Measurements from ENCODE around the gene GHRL.
"Not testable (repeated sequence)": the region's sequence is repeated elsewhere in the genome, so short reads cannot be mapped to it uniquely, and the experiment has no call there.

Gene GHRL

DNA sequence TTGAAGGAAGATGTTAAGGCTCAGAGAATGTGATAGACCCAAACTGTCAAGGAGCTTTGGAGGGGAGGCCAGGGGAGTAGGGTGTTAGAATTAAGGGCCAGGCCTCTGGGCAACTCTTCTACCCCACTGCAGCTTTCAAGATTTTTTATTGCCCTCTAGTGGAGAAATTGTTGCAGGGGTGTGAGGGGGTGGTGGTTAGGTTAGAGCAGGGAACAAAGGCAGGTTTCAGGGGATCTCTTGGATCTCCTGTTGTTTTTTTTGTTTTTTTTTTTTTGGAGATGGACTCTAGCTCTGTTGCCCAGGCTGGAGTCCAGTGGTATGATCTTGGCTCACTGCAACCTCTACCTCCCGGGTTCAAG is 29.6 kb upstream of the GHRL start:
- DNase-seq: peak in 1 of 2 donors; percentile 43

DNA sequence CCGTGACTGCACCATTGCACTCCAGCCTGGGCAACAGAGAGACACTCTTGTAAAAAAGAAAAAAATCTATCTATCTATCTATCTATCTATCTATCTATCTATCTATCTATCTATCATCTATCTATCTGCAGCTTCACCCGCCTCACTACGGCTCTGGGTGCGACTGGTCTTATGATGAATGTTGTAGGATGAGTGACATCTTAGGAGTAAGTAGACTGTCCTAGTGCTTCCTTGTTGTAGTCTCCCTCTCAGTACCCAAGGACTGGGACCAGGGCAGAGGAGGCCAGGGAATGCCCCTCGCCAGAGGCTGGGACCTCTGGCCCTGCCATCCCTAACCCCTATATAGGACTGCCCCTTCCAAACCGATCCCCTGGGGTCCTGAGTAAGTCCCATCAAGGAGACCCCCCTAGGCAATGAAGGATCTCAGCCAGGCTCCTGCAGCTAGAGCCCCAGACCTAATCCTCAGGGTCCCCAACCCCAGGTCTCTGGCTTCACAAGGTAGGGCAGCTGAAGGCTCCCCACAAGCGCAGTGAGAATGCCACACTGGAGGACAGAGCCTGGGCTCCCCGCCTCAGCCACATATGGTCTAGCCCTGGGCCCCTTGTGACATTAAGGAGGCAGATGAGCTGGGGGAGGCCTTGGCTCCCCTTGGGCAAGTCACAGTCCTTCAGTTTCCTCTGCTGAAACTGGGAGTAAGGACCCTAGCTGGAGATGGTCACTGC is 29.0 kb upstream of the GHRL start:
- no peak for DNase-seq

DNA sequence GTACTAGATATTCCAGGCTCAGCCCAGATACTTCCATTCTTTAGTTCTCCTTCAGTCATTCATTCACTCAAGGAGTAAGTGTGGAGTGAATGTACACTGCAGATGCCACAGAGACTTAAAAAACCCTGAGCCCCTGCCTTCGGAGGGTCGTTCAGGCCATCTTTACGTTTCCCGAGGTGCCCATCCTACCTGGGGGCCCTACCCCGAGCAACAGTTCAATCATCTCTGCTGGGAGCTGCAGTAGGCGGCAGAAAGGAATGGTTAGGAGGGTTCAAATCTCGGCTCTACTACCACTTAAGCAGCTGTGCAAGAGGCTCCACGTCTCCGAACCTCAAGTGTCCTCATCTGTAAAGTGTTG is 27.6 kb upstream of the GHRL start:
- DNase-seq: no peak

DNA sequence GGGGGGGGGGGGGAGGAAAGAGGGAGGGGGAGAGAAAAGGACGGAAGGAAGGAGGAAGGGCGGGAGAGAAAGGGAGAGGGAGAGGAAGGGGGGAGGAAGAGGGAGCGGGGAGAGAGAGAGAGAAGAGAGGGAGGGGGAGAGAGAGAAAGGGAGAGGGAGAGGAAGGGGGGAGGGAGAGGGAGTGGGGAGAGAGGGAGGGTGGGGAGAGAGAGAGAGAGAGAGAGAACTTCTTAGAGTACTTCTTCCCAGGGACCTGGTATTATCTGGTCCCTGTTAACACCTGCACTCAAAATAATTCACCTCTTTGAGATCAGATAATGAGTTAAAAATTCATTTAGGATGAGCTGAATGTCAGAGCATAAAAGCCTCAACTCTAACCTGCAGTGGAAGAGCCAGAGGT is 27.1 kb upstream of the GHRL start:
- peak in 1 of 2 donors; percentile 19 for DNase-seq

DNA sequence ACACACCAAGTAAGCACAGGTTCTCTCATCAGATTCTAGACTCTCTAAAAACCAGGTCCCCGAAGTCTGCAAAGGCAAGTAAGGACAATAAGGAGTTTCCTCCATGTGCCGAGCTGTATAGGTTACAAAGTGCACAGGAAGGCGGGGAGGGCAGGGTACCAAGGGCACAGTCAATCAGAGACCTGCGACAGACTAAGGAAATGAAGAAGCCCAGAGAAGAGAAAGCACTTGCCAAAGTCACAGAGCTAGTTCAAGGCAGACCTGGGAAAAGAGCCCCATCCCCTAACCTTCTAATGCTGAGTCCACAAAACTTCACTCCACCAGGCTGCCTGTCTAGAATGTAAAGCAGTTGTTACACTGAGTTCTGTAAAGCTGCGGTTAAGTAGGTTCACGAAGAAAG is 26.5 kb upstream of the GHRL start:
- no peak for DNase-seq

DNA sequence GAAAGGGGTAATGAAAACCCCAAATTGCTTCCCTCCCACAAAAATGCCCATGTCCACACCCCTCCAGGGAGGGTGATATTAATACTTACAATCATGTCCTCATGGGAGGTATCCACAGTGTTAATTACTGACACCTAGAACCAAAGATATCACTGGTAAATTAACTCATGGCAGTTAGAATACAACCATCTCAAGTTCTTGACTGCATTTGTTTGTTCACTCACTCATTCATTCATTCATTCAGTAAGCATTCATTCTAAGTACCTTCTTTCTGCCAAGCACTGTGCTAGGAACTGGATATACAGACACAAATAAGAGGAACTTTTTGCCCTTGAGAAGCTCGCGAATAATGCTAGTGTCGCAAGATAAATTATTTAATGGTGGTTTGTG is 25.2 kb upstream of the GHRL start:
- DNase-seq: no peak

DNA sequence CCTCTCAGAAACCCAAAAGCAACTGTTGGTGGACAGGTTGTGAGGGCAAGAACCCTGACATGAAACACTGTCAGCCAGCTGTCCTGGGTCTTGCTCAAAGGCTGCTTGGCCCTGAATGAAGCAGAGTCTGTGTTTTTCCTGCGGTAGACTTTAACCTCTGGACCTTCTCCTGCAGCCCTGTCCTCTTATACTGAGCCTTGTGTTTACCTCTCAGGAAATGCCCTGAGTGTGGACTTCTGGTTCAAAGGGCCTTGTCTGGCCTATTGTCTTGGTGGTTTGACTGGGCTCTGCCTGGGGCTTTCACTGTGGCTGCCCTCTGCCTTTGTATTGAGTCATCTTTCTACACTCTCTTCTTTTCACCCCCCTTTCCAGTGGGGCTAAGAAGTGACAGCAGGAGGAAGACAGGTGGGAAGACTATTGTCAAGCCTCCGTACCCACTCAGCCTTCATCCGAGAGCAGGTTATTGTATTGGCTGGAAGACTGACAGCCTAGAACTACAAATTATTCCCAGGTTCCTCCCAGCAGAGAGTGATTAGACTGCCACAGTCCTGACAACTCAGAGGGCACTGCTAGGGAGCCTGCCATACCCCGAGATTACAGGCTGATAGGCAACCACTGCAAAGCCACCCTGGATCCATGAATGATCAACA is 24.7 kb upstream of the GHRL start:
- no peak for DNase-seq

DNA sequence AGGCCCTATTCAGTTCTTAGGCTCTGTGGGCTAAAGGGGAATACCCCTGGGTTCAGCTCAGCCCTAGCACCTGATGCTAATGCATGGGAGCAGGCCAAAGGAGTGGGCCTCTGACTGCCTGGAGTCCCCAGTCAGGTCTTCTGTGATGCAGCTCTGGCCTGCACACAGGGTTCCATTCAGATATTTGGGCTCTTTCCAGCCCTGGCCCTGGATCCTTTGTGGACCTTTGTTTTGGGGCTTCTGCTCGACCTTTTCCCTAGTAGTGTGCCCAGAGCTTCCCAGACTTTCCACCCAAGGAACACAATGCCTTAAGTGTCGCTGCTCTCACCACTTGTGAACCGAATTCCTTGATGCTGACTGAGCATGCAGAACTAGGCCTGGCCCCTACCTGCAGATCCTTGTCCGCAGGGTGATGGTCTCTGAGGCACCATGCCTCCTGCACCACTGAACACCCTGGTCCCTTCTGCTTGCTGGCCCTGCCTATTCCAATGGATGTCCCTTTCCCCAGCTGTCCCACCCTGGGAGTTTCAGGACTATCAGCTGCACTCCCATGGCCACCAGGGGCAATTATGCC is 23.1 kb upstream of the GHRL start:
- DNase-seq: no peak

DNA sequence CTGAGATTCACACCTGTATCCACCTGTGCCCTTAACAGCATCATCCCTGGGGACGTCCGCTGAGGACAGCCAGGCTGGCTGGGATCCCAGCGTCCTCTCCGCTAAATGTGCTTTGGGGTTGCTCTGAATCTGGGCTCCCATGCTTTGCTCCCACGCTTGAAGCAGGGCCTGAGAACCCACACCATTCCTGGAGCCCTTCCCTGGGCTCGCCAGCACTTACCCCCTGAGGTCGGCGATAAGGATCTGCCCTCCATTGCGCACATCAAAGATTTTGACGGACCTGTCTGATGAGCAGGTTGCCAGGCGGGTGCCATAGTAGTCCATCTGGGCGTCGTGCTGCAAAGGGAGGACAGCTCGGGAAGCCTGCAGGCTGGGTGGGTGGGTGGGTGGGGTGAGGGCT is 22.4 kb upstream of the GHRL start:
- DNase-seq: no peak

DNA sequence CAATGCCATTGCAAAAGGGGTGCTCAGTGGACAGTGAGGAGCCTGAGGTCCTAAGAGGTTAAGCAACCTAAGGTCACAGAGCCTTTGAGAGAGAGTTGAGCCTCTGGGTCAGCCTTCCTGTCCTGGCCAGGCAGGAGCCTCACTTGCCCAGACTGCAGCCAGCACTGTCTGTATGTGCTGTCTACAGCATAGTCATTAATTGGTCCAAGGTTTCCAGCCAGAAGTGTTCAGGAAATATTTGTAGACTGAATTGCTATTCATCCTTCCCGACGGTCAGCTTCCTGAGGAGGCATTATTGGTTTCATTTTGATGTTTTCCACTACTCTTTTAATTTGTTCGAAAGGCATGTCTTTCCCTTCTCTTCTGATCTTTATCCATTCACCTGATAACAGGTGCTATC is 20.1 kb upstream of the GHRL start:
- no peak for DNase-seq

DNA sequence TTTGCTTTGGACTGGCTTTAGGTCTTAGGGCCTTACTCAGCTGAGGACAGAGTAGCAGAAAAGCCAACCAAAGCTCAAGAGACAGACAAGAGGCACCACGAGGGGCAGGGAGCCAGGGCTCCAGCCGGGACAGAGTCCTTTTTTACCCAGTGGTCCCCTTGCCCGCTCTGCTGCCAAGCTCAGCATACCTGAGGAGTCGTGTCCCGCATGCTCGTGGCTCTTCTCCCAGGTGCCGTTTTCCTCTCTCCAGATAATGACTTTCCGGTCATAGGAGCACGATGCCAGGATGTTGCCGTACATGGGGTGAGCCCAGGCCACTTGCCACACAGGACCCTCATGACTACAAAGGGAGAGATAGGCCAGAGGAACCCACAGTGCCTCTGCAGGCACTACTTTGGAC is 19.6 kb upstream of the GHRL start:
- DNase-seq: no peak

DNA sequence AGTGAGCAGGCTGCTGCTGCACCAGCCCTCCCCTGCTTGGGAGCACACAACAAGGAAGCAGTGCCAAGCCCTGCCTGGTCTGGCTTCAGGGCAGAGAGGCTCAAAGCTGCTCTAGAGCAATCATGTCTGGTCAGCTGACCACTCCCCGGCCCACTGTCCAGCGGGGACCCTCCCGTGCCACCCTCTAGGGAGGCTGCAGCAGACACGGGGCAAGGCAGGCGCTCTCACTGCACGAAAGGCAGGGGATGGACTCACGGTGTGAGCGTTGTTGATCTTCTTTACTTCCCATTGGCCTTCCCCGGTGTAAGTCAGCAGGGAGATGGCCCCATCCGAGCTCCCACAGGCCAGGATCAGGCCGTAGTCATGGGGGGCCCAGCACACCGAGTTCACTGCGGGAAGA is 19.0 kb upstream of the GHRL start:
- no peak for DNase-seq

DNA sequence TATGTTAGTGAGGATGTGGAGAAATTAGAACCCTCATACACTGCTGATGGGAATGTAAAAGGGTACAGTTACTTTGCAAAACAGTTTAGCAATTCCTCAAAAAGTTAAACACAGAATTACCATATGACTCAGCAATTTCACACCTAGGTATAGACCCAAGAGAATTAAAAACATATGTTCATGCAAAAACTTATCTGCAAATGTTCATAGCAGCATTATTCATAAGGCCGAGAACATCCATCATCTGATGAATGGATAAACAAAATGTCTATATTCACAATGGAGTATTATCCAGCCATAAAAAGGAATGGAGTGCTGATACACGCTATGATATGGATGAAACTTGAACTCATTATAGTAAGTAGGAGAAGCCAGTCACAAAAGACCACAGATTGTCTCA is 17.8 kb upstream of the GHRL start:
- no peak for DNase-seq

DNA sequence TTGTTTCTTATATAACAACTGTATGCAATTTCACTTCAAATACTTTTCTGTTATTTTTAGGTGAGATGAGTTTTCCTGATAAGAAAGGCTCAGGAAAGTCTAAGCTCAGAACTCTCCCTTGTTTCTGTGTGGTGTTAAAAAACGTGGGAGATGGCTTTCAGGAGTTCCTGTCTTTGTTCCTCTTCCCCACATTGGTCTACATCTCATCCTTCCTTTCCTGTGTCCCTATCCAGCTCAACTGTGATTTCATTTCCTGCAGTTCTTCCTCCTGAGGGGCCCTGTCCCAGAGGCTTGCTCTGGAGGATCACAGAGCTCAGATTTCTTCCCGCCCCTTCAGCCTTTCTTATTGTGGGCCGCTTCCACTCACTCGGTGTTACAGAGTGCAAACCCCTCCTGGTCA is 17.0 kb upstream of the GHRL start:
- no peak for DNase-seq

DNA sequence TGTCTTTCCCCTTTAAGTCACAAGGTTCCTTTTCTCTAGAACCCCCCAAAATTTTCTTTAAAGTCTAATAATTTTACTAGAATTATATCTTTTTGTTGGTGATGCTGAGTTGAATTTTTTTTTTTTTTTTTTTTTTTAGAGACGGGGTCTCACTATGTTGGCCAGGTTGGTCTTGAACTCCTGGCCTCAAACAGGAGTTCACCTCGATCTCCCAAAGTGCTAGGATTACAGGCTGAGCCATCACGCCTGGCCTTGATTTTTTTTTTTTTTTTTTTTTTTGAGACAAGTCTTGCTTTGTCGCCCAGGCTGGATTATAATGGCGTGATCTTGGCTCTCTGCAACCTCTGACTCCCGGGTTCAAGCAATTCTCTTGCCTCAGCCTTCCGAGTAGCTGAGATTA is 15.9 kb upstream of the GHRL start:
- DNase-seq: no peak

DNA sequence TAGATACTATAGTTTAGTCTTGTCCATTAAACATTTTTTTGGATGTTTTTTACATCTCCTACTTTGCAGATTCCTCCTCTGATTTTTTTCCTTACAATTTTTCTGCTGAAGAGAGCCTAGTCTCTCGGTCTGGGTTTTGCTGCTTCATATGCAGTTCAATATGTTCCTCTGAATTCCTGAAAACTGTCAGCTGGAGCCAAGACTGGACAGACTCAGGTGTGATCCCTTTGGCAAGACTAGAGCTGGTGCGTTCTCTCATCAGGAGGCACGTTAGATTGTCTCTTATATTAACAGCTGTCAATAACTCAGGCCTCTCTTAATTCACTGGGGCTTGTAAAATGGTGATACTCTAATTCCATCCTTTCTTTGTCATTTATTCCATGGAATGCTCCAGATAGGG is 13.4 kb upstream of the GHRL start:
- no peak for DNase-seq

DNA sequence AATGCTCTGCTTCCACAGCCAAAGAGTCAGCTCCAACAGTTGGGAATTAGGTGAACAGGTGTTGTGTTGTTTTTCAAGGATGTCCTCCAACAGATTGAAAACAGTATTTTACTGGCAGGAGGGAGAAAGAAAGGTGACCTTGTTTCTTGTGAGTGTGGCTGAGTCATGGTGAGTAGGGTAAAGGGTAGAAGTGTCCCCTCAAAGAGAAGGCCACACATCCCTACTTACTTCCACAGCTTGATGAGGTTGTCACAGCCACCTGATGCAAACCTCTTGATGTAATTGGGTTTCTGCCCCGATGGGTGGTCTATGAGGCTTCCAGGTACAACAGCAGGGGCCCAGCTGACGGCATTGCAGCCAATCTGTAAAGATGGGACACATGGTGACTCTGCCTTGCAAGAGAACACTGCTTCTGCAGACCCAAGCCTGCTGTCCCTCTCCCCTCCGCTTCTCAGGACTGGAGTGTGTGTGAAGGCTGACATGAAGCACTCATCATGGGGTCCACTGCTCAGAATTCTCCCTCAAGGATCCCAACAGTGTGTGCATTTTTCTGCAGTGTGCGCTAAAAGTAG is 12.7 kb upstream of the GHRL start:
- DNase-seq: no peak

DNA sequence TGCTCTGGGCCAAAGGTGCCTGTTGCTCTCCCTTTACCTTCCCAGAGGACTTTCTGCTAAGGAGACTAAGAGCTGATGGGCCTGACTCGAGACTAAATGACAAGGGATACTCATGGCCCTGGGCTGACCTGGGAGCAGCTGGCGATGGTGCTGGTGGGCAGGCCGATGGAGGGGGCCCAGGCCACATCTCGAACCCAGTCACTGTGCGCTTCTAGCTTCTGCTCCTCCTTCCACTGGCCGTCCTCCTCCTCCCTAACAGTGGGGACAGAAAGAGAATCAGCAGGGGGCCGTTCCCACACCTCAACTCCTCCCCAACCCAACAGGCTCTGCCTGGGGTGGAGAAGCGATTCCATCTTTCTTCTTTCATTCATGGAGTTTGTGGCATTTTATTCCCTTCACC is 12.2 kb upstream of the GHRL start:
- no peak for DNase-seq

DNA sequence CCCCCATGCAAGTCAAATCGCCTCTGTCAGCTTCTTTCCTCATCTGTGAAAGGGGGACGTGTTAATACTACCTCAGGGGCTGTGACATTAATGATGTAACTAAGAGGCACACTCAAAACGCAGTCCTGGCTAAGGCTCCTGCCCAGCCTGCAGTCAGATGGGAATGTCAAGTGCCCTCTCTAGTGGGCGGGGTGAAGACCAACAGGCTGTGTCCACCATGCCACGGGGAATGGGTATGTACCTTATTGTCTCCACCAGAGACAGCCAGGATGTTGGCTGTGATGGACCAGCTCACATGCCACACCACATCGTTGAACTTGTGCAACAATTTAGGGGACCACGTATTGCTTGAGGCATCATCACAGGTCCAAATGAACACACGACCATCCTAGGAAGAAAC is 11.0 kb upstream of the GHRL start:
- DNase-seq: no peak

DNA sequence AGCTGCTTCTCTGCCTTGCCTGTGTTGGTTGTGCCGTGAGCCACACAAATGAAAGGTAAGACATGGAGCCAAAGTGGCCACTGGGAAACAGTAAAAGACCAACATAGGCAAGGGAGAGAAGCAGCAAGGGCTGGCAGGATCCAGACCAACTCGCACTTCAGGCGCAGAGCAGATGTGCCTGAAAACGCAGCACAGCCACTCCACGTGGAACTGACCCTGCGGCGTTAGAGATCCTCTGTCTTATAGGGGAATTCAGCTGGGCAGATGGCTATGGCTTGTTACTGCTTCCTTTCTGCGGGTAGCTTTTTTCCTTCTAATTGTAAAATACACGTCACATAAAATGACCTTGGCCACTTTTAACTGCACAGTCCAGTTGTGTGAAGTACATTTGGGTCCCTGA is 10.4 kb upstream of the GHRL start:
- no peak for DNase-seq

DNA sequence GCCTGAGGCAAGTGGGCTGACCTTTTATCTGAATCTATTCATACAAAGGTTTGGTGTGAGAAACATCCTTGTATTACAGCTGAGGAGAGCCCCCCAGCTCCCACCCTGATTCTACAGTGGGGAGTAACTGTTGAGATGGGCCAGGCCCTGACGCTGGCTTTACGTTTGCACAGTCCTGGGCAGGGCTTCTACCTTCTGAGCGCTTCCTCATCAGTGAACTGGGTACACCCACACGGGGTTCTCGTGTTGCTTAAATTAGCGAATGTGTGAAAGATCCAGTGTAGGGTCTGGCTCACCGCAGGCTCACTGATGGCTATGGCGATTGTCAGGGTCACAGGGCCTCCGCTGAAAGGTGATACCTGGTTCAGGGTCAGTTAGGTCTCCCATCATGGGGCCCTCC is 7.3 kb upstream of the GHRL start:
- DNase-seq: no peak

DNA sequence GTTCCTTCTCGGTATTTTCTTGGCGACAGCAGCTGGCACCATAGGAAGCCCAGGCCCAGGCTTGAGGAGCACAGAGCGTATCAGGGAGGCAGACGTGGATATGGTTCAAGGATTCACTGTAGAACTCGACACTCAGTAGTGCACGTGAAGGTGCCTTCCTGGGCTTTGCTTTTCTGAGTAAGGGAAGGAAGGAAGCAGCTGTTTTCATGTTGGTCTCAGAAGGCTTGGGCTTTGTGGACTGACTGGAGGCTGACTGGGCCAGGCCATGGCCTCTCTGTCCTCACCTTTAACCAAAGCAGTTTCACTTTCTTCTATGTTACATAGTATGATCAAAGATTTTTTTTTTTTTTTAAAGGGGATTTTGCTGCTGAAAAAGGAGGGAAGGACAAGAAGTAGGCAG is 6.9 kb upstream of the GHRL start:
- DNase-seq: no peak

DNA sequence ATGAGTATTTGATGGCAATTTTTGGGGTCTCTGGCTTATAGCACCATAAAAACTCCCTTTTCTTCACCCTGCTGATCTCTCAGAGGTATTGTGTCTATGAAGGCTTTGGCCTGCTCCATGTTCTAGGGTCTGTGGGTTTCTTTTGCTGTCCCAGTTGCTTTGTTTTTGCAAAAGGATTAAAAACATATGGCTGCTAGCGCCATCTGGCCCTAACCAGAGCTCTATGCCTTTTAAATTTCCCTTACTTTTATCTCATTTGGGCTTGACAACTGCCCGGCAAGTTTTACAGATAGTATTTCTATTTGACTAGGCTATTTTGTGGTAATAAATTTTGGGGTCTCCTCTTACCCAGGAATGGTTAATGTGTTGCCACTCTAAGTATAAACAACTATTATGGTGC is 6.4 kb upstream of the GHRL start:
- no peak for DNase-seq

DNA sequence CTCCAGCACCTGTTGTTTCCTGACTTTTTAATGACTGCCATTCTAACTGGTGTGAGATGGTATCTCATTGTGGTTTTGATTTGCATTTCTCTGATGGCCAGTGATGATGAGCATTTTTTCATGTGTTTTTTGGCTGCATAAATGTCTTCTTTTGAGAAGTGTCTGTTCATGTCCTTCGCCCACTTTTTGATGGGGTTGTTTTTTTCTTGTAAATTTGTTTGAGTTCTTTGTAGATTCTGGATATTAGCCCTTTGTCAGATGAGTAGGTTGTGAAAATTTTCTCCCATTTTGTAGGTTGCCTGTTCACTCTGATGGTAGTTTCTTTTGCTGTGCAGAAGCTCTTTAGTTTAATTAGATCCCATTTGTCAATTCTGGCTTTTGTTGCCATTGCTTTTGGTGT is 5.3 kb upstream of the GHRL start:
- DNase-seq: not testable (repeated sequence)

Measured in CD4-positive, alpha-beta T cell treated with Interleukin-4 for 1 hour (primary cell).